IMR-90 (cell line): ENCODE results near the gene MFGE8. TPM values are rescaled to one million over a fixed set of nuclear protein-coding genes. Genes with fewer than 3 reads are reported as not detected.
A peak's percentile ranks its signal among the peaks of the same experiment; 100 is the strongest.

ENCODE experiments used
- ATAC-seq: fragments of 200-7000 bp; cut with Tn5 transposase; 2 replicates; pipeline ENCODE4 v1.9.1; 2020; ENCODE audit warnings: low read depth, mild to moderate bottlenecking, moderate library complexity
- BruUV-seq: library from RNA; stranded (reverse); fragments of 400-500 nt; replicated peaks from 2 replicates; lab custom pipeline; 2021; lab: Mats Ljungman, UMichigan
- CTCF ChIA-PET: fragments of 300-600 bp; formaldehyde crosslinking; extraction: SDS; loops from one replicate; lab custom pipeline; 2021; ENCODE audit warnings: antibody characterized with exemption; lab: Yijun Ruan, JAX
- POLR2A ChIA-PET: fragments of 300-600 bp; sonication (Branson Sonifier 250); formaldehyde crosslinking; loops from one replicate; lab custom pipeline; 2022; ENCODE audit warnings: antibody characterized with exemption; ENCODE audit not compliant: unreplicated experiment; lab: Charles Lee
- DNase-seq: peaks from one replicate; pipeline ENCODE4 v3.0.0; 2013
- H2AFZ ChIP-seq: replicated peaks from 2 replicates; pipeline ENCODE3; 2013; ENCODE audit warnings: low read length, mild to moderate bottlenecking; ENCODE audit not compliant: poor library complexity
- H2AK5ac ChIP-seq: 2 replicates; pipeline ENCODE4 v1.6.1; 2013; ENCODE audit warnings: low read depth, low read length, inconsistent platforms
- H2AK9ac ChIP-seq: replicated peaks from 2 replicates; pipeline ENCODE3; 2013; ENCODE audit warnings: mild to moderate bottlenecking, low read depth, low read length, moderate library complexity; ENCODE audit not compliant: poor library complexity
- H2BK120ac ChIP-seq: 2 replicates; pipeline ENCODE4 v1.6.1; 2013; ENCODE audit warnings: low read depth, low read length, inconsistent platforms
- H2BK15ac ChIP-seq: 3 replicates; pipeline ENCODE4 v1.6.1; 2013; ENCODE audit warnings: low read depth, low read length, inconsistent platforms
- H2BK20ac ChIP-seq: 2 replicates; pipeline ENCODE4 v1.6.1; 2013; ENCODE audit warnings: low read depth, mild to moderate bottlenecking, inconsistent platforms, low read length, moderate library complexity
- H2BK5ac ChIP-seq: 2 replicates; pipeline ENCODE4 v1.6.1; 2013; ENCODE audit warnings: mild to moderate bottlenecking, low read depth, low read length, inconsistent platforms; ENCODE audit not compliant: poor library complexity, severe bottlenecking
- H3K14ac ChIP-seq: replicated peaks from 2 replicates; pipeline ENCODE4 v1.6.1; 2013; ENCODE audit warnings: low read depth, low read length, inconsistent platforms
- H3K18ac ChIP-seq: 2 replicates; pipeline ENCODE4 v1.6.1; 2013; ENCODE audit warnings: low read depth, low read length, control low read depth
- H3K23ac ChIP-seq: 2 replicates; pipeline ENCODE4 v1.6.1; 2013; ENCODE audit warnings: low read depth, low read length, inconsistent platforms
- H3K27ac ChIP-seq: 2 replicates; pipeline ENCODE4 v1.5.1; 2013; ENCODE audit warnings: mild to moderate bottlenecking, control low read depth, low read length; ENCODE audit not compliant: insufficient read depth
- H3K27me3 ChIP-seq: 2 replicates; pipeline ENCODE4 v1.6.1; 2013; ENCODE audit warnings: low read length; ENCODE audit not compliant: control insufficient read depth, insufficient read depth
- H3K36me3 ChIP-seq: 2 replicates; pipeline ENCODE4 v1.6.1; 2013; ENCODE audit warnings: low read length, mixed read lengths; ENCODE audit not compliant: control insufficient read depth, insufficient read depth
- H3K4ac ChIP-seq: 2 replicates; pipeline ENCODE4 v1.6.1; 2013; ENCODE audit warnings: low read depth, low read length, inconsistent platforms
- H3K4me1 ChIP-seq: 2 replicates; pipeline ENCODE4 v1.6.1; 2013; ENCODE audit warnings: low read length, mixed read lengths; ENCODE audit not compliant: control insufficient read depth, insufficient read depth
- H3K4me2 ChIP-seq: 2 replicates; pipeline ENCODE4 v1.6.1; 2013; ENCODE audit warnings: low read depth, mild to moderate bottlenecking, control low read depth, low read length, moderate library complexity
- H3K4me3 ChIP-seq: 2 replicates; pipeline ENCODE4 v1.5.1; 2013; ENCODE audit warnings: low read depth, mild to moderate bottlenecking, control low read depth, low read length, moderate library complexity; ENCODE audit not compliant: insufficient read depth
- H3K56ac ChIP-seq: 2 replicates; pipeline ENCODE4 v1.6.1; 2013; ENCODE audit warnings: low read length, inconsistent platforms; ENCODE audit not compliant: insufficient read depth; ENCODE audit errors: extremely low read depth
- H3K79me1 ChIP-seq, 2 experiments: 2 replicates each; pipeline ENCODE4 v1.6.1; 2013; ENCODE audit warnings: low read length in 2 of 2, inconsistent platforms in 1 of 2, low read depth in 1 of 2
- H3K9ac ChIP-seq: 2 replicates; pipeline ENCODE4 v1.6.1; 2013; ENCODE audit warnings: low read depth, low read length, control low read depth
- H3K9me1 ChIP-seq: 2 replicates; pipeline ENCODE4 v1.6.1; 2013; ENCODE audit warnings: low read length, inconsistent platforms; ENCODE audit not compliant: insufficient read depth
- H3K9me3 ChIP-seq: 2 replicates; pipeline ENCODE4 v1.6.1; 2013; ENCODE audit warnings: low read length; ENCODE audit not compliant: control insufficient read depth, insufficient read depth
- H4K20me1 ChIP-seq: 2 replicates; pipeline ENCODE4 v1.6.1; 2013; ENCODE audit warnings: low read length, inconsistent platforms; ENCODE audit not compliant: insufficient read depth
- H4K5ac ChIP-seq: 2 replicates; pipeline ENCODE4 v1.6.1; 2013; ENCODE audit warnings: mild to moderate bottlenecking, low read depth, low read length, control low read depth
- H4K8ac ChIP-seq, 2 experiments: 2 replicates each; pipeline ENCODE4 v1.6.1; 2013; ENCODE audit warnings: low read depth in 2 of 2, low read length in 2 of 2, control low read depth in 1 of 2, inconsistent platforms in 1 of 2
- H4K91ac ChIP-seq: 2 replicates; pipeline ENCODE4 v1.6.1; 2013; ENCODE audit warnings: low read depth, low read length, inconsistent platforms; ENCODE audit not compliant: insufficient read depth
- BHLHE40 ChIP-seq: fragments of 150-350 bp; IDR thresholded peaks from 2 replicates; pipeline ENCODE4 v1.6.1; 2016; ENCODE audit warnings: mild to moderate bottlenecking, low read depth, low read length
- MAFK ChIP-seq: IDR thresholded peaks from 2 replicates; pipeline ENCODE4 v1.6.1; 2012; ENCODE audit warnings: low read depth, low read length, improper control_type of control experiment
- RAD21 ChIP-seq: IDR thresholded peaks from 2 replicates; pipeline ENCODE4 v1.6.1; 2012; ENCODE audit warnings: low read length, improper control_type of control experiment
- WGBS, 2 experiments: methylation state at CpG; one replicate each; pipeline versions ENCODE4 v1.1.5 to v1.1.7; 2013; ENCODE audit warnings: missing lambda C conversion rate in 2 of 2; ENCODE audit not compliant: insufficient read length in 1 of 2; ENCODE audit errors: extremely low coverage in 2 of 2; 5-methylcytosine and 5-hydroxymethylcytosine counted together
- dilution Hi-C: fragments of 300-500 bp; cut with HindIII; formaldehyde crosslinking; loops from one replicate; pipeline ENCODE4 v1.14.3; 2018; ENCODE audit warnings: low sequenced_read_pairs; ENCODE audit not compliant: unreplicated experiment
- in situ Hi-C: fragments of 300-500 bp; cut with MboI; formaldehyde crosslinking; loops from 3 replicates; pipeline ENCODE4 v1.14.3; 2019; ENCODE audit warnings: low sequenced_read_pairs, inconsistent platforms, mixed read lengths
- intact Hi-C: fragments of 100-400 bp; cut with micrococcal nuclease; formaldehyde crosslinking; loops from 2 replicates; pipeline ENCODE4 v1.10.0; 2022
- polyA plus RNA-seq, 3 experiments: library from polyadenylated mRNA; depleted of rRNA; stranded (reverse); fragments of >200 nt; gene quantifications; 2 replicates each; pipeline ENCODE4 v1.2.3, GENCODE V29; 2012; ENCODE audit warnings: low replicate concordance in 1 of 3
- total RNA-seq: library from RNA; depleted of rRNA; stranded (reverse); fragments of >200 nt; gene quantifications from 2 replicates; pipeline ENCODE4 v1.2.3, GENCODE V29; 2012

MFGE8 gene
- total and polyA plus RNA-seq, 2 of the 4 experiments (the other 2 are of a cell fraction), result 232 to 1,912 TPM

- Histone ChIP-seq H3K9me1 (no peaks in the 10 kb centered on the region), H3K36me3 (no peaks in the 10 kb centered on the region), H2AFZ (no peak overlapping the region), H3K18ac (no peak overlapping the region), H2BK5ac (no peak overlapping the region), H3K4me2 (no peak overlapping the region), H2BK20ac (no peak overlapping the region), H3K4me3 (no peak overlapping the region), H4K5ac (no peak overlapping the region), H3K27ac (no peak overlapping the region), H3K79me1 (no peaks in the 10 kb centered on the region), H3K14ac (no peak overlapping the region), H3K9ac (no peak overlapping the region), H2AK9ac (no peak overlapping the region), H4K20me1 (no peaks in the 10 kb centered on the region), H4K91ac (no peak overlapping the region), H4K8ac (no peak overlapping the region), H2BK15ac (no peak overlapping the region), H3K4ac (no peak overlapping the region), H3K4me1 (peaks cover 2% of the 10 kb centered on the region; the same call in 1 of the 2 replicates), H2AK5ac (0 out of 2 replicates have a peak overlapping the region, but pooled peaks have one; percentile 50), H3K27me3 (no peaks in the 10 kb centered on the region), H2BK120ac (no peak overlapping the region), H3K56ac (no peak overlapping the region), H3K23ac (no peak overlapping the region), H3K9me3 (peaks cover 4% of the 10 kb centered on the region)
- in situ Hi-C loops, result no loop called here
- CTCF ChIA-PET, result no interaction called here
- intact Hi-C loops, result no loop called here
- no CpG with 5 or more reads among the region's 3 CpGs for WGBS, 2 experiments
- dilution Hi-C loops, result no loop called here
- no TSS peak for BruUV-seq
- DNase-seq (no peak), ATAC-seq (no peak)
- TF ChIP-seq RAD21 (no peak), MAFK (0 out of 2 replicates have a peak, but pooled peaks have one; percentile 17), BHLHE40 (no peak)
- POLR2A ChIA-PET, result no interaction called here
Observed at GRCh38 chr15:88959445-88959844, 46.3 kb upstream of the MFGE8 start.
